COLO829 (cell line): Measurements from ENCODE around the gene BFSP2.

ENCODE experiments used
- DNase-seq: peaks from one replicate; pipeline ENCODE4 v3.0.0; 2012; ENCODE audit warnings: low spot score

Gene BFSP2

GRCh38 chr3:133419151-133419909, 19.5 kb downstream of the BFSP2 start:
- DNase-seq = no peak

- DNase-seq = no peak
Measured at GRCh38 chr3:133424937-133425869, 25.3 kb downstream of the BFSP2 start.

GRCh38 chr3:133425898-133426297, 26.0 kb downstream of the BFSP2 start:
- DNase-seq = no peak

GRCh38 chr3:133426721-133427120, 26.9 kb downstream of the BFSP2 start:
- peak; percentile 38 for DNase-seq

- no peak for DNase-seq
Measured at GRCh38 chr3:133428552-133428951, 28.7 kb downstream of the BFSP2 start.

- DNase-seq = no peak
Measured at GRCh38 chr3:133429063-133429462, 29.2 kb downstream of the BFSP2 start.

GRCh38 chr3:133439563-133439962, 39.7 kb downstream of the BFSP2 start:
- no peak for DNase-seq

- DNase-seq = no peak
Measured at GRCh38 chr3:133440652-133441051, 40.8 kb downstream of the BFSP2 start.

- DNase-seq = no peak
Measured at GRCh38 chr3:133441867-133442270, 42.0 kb downstream of the BFSP2 start.

GRCh38 chr3:133442518-133442917, 42.7 kb downstream of the BFSP2 start:
- DNase-seq = no peak

- DNase-seq = peak; percentile 68
Measured at GRCh38 chr3:133443649-133444422, 44.0 kb downstream of the BFSP2 start.

- DNase-seq = no peak
Measured at GRCh38 chr3:133444423-133444774, 44.5 kb downstream of the BFSP2 start.

GRCh38 chr3:133445108-133445507, 45.3 kb downstream of the BFSP2 start:
- DNase-seq = no peak

GRCh38 chr3:133447750-133448477, 48.1 kb downstream of the BFSP2 start:
- DNase-seq = no peak

GRCh38 chr3:133448478-133449122, 48.7 kb downstream of the BFSP2 start:
- no peak for DNase-seq

GRCh38 chr3:133451309-133451708, 51.5 kb downstream of the BFSP2 start:
- no peak for DNase-seq

- peak; percentile 89 for DNase-seq
Measured at GRCh38 chr3:133452641-133453319, 52.9 kb downstream of the BFSP2 start.

- no peak for DNase-seq
Measured at GRCh38 chr3:133453383-133453782, 53.5 kb downstream of the BFSP2 start.

- DNase-seq = no peak
Measured at GRCh38 chr3:133455281-133455680, 55.4 kb downstream of the BFSP2 start.

- no peak for DNase-seq
Measured at GRCh38 chr3:133455960-133456359, 56.1 kb downstream of the BFSP2 start.

- DNase-seq = no peak
Measured at GRCh38 chr3:133457025-133457424, 57.2 kb downstream of the BFSP2 start.
